Smooth muscle cell (in vitro differentiated cells): ENCODE measurements around the gene ATG7. TPM values are rescaled to one million over a fixed set of nuclear protein-coding genes. Genes with fewer than 3 reads are reported as not detected.
"Not testable (repeated sequence)": the region's sequence is repeated elsewhere in the genome, so short reads cannot be mapped to it uniquely, and the experiment has no call there.

ENCODE experiments used
- DNase-seq: peaks from one replicate; lab custom pipeline; 2025; ENCODE audit not compliant: unreplicated experiment; lab: John Stamatoyannopoulos, UW
- H2AFZ ChIP-seq: fragments of 200-600 bp; sonication (generic); 2 replicates; pipeline ENCODE4 v1.6.0; 2016; ENCODE audit warnings: antibody characterized with exemption, low read depth, mild to moderate bottlenecking
- H3F3A ChIP-seq: fragments of 200-600 bp; sonication (generic); 2 replicates; pipeline ENCODE4 v1.6.0; 2017; ENCODE audit warnings: antibody characterized with exemption, low read depth
- H3K27ac ChIP-seq: fragments of 200-600 bp; sonication (generic); 2 replicates; pipeline ENCODE4 v1.5.1; 2016; ENCODE audit warnings: low read depth, mild to moderate bottlenecking
- H3K27me3 ChIP-seq: fragments of 200-600 bp; sonication (generic); 2 replicates; pipeline ENCODE4 v1.6.1; 2016; ENCODE audit warnings: low read depth, mild to moderate bottlenecking
- H3K36me3 ChIP-seq: fragments of 200-600 bp; sonication (generic); 2 replicates; pipeline ENCODE4 v1.5.1; 2016; ENCODE audit warnings: low read depth
- H3K4me1 ChIP-seq: fragments of 200-600 bp; sonication (generic); 2 replicates; pipeline ENCODE4 v1.5.1; 2016; ENCODE audit warnings: low read depth
- H3K4me2 ChIP-seq: fragments of 200-600 bp; sonication (generic); 2 replicates; pipeline ENCODE4 v1.6.0; 2016; ENCODE audit warnings: mild to moderate bottlenecking
- H3K4me3 ChIP-seq: fragments of 200-600 bp; sonication (generic); 2 replicates; pipeline ENCODE4 v1.5.1; 2016; ENCODE audit warnings: mild to moderate bottlenecking
- H3K79me2 ChIP-seq: fragments of 200-600 bp; sonication (generic); 2 replicates; pipeline ENCODE4 v1.6.0; 2016; ENCODE audit warnings: low read depth, mild to moderate bottlenecking
- H3K9ac ChIP-seq: fragments of 200-600 bp; sonication (generic); 2 replicates; pipeline ENCODE4 v1.6.0; 2016; ENCODE audit warnings: low read depth
- H3K9me3 ChIP-seq: fragments of 200-600 bp; sonication (generic); replicated peaks from 2 replicates; pipeline ENCODE4 v1.5.1; 2016; ENCODE audit warnings: low read depth
- H4K20me1 ChIP-seq: fragments of 200-600 bp; sonication (generic); 2 replicates; pipeline ENCODE4 v1.6.0; 2016; ENCODE audit warnings: low read depth
- WGBS: methylation state at CpG from one replicate; pipeline ENCODE4 v1.1.7; 2016; ENCODE audit warnings: low lambda C conversion rate; 5-methylcytosine and 5-hydroxymethylcytosine counted together
- polyA plus RNA-seq: library from polyadenylated mRNA; unstranded; fragments of >200 nt; fragmentation: Nextera tagmentation; extraction: Ambion mirVana; gene quantifications from 2 replicates; pipeline ENCODE4 v1.2.1, GENCODE V29; 2016
- total RNA-seq: library from RNA; depleted of rRNA; stranded (reverse); fragments of >200 nt; gene quantifications from 2 replicates; pipeline ENCODE4 v1.2.3, GENCODE V29; 2014
- TF ChIP-seq, protein P1 (sequence below): fragments of 200-600 bp; sonication (generic); IDR thresholded peaks from 2 replicates; pipeline ENCODE4 v1.5.1; 2017; ENCODE audit warnings: borderline replicate concordance, mild to moderate bottlenecking, antibody characterized with exemption; ENCODE audit not compliant: insufficient read depth, poor library complexity, severe bottlenecking

Gene ATG7
- total and polyA plus RNA-seq, 2 experiments from 2014 or later, result 19.4 to 40.3 TPM

- Histone ChIP-seq H3K4me3 (no peak overlapping the region), H2AFZ (no peak overlapping the region), H3K36me3 (no peaks in the 10 kb centered on the region), H4K20me1 (no peaks in the 10 kb centered on the region), H3K27ac (no peak overlapping the region), H3K79me2 (no peaks in the 10 kb centered on the region), H3K4me2 (no peak overlapping the region), H3K9ac (no peak overlapping the region), H3K9me3 (no peaks in the 10 kb centered on the region), H3F3A (no peaks in the 10 kb centered on the region), H3K27me3 (no peaks in the 10 kb centered on the region), H3K4me1 (no peaks in the 10 kb centered on the region)
- no peak for DNase-seq
- 87% methylated on average over 1 of the region's 1 CpG for WGBS
- TF ChIP-seq, protein P1, sequence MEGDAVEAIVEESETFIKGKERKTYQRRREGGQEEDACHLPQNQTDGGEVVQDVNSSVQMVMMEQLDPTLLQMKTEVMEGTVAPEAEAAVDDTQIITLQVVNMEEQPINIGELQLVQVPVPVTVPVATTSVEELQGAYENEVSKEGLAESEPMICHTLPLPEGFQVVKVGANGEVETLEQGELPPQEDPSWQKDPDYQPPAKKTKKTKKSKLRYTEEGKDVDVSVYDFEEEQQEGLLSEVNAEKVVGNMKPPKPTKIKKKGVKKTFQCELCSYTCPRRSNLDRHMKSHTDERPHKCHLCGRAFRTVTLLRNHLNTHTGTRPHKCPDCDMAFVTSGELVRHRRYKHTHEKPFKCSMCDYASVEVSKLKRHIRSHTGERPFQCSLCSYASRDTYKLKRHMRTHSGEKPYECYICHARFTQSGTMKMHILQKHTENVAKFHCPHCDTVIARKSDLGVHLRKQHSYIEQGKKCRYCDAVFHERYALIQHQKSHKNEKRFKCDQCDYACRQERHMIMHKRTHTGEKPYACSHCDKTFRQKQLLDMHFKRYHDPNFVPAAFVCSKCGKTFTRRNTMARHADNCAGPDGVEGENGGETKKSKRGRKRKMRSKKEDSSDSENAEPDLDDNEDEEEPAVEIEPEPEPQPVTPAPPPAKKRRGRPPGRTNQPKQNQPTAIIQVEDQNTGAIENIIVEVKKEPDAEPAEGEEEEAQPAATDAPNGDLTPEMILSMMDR, result no peak
Measured at GRCh38 chr3:11401434-11401833, 129.2 kb downstream of the ATG7 start.

- DNase-seq, result no peak
- Histone ChIP-seq H3K79me2 (no peaks in the 10 kb centered on the region), H3K36me3 (peaks cover 13% of the 10 kb centered on the region), H3K27me3 (no peaks in the 10 kb centered on the region), H3K9me3 (no peaks in the 10 kb centered on the region), H3K4me3 (no peak overlapping the region), H3F3A (no peaks in the 10 kb centered on the region), H2AFZ (no peak overlapping the region), H3K27ac (no peak overlapping the region), H4K20me1 (no peaks in the 10 kb centered on the region), H3K4me2 (no peak overlapping the region), H3K9ac (no peak overlapping the region), H3K4me1 (no peaks in the 10 kb centered on the region)
- TF ChIP-seq, protein P1, result no peak
- WGBS, result 93% methylated on average over 2 of the region's 2 CpGs
Measured at GRCh38 chr3:11405323-11405722, 133.1 kb downstream of the ATG7 start.

GRCh38 chr3:11407644-11408043, 135.4 kb downstream of the ATG7 start:
- peaks cover 13% of the 10 kb centered on the region for H3K36me3 ChIP-seq
- no peak overlapping the region for H2AFZ ChIP-seq
- DNase-seq, result no peak
- H3K27me3 ChIP-seq, result no peaks in the 10 kb centered on the region
- H3K4me1 ChIP-seq, result no peaks in the 10 kb centered on the region
- no peak overlapping the region for H3K4me3 ChIP-seq
- 91% methylated on average over 1 of the region's 1 CpG for WGBS
- H3K27ac ChIP-seq, result no peak overlapping the region
- no peaks in the 10 kb centered on the region for H4K20me1 ChIP-seq
- TF ChIP-seq, protein P1, result no peak
- H3K9ac ChIP-seq, result no peak overlapping the region
- no peaks in the 10 kb centered on the region for H3K9me3 ChIP-seq
- H3F3A ChIP-seq, result no peaks in the 10 kb centered on the region
- no peaks in the 10 kb centered on the region for H3K79me2 ChIP-seq
- no peak overlapping the region for H3K4me2 ChIP-seq

GRCh38 chr3:11408324-11408859, 136.2 kb downstream of the ATG7 start:
- not testable (repeated sequence) for DNase-seq, H3K27ac ChIP-seq, H3K4me2 ChIP-seq, H3K79me2 ChIP-seq, H3K4me3 ChIP-seq, H3K4me1 ChIP-seq, H3K27me3 ChIP-seq, H2AFZ ChIP-seq, H4K20me1 ChIP-seq, H3F3A ChIP-seq, H3K9ac ChIP-seq, H3K9me3 ChIP-seq
- H3K36me3 ChIP-seq, result peaks cover 13% of the 10 kb centered on the region
- WGBS, result 94% methylated on average over 4 of the region's 4 CpGs
